CD1c-positive myeloid dendritic cell (primary cell): Measurements from ENCODE around the gene HLA-DMA.

ENCODE experiments used
- DNase-seq: peaks from one replicate; pipeline ENCODE4 v3.0.0-alpha.2; 2016; ENCODE audit errors: extremely low spot score

The HLA-DMA gene

GRCh38 chr6:32974541-32975308 is 21.8 kb upstream of the HLA-DMA start:
- DNase-seq: no peak

GRCh38 chr6:32974016-32974333 is 21.1 kb upstream of the HLA-DMA start:
- DNase-seq: peak; percentile 48

GRCh38 chr6:32973144-32974015 is 20.5 kb upstream of the HLA-DMA start:
- peak; percentile 59 for DNase-seq

GRCh38 chr6:32972353-32973143 is 19.7 kb upstream of the HLA-DMA start:
- DNase-seq: peak; percentile 54

- peak; percentile 100 for DNase-seq
Measured at GRCh38 chr6:32971581-32972352, 18.9 kb upstream of the HLA-DMA start.

- no peak for DNase-seq
Measured at GRCh38 chr6:32971242-32971580, 18.3 kb upstream of the HLA-DMA start.

GRCh38 chr6:32970413-32971241 is 17.7 kb upstream of the HLA-DMA start:
- peak; percentile 85 for DNase-seq

GRCh38 chr6:32969685-32970412 is 17.0 kb upstream of the HLA-DMA start:
- peak; percentile 79 for DNase-seq

GRCh38 chr6:32968867-32969684 is 16.2 kb upstream of the HLA-DMA start:
- peak; percentile 84 for DNase-seq

GRCh38 chr6:32968093-32968866 is 15.4 kb upstream of the HLA-DMA start, which contains the start of gene BRD2:
Gene BRD2 (plus strand): TSS chr6:32968594. CDS start chr6:32972899, 4,305 bp downstream.
- DNase-seq: peak; percentile 98

GRCh38 chr6:32967151-32968091 is 14.5 kb upstream of the HLA-DMA start:
- peak; percentile 63 for DNase-seq

GRCh38 chr6:32964776-32965175 is 11.9 kb upstream of the HLA-DMA start:
- no peak for DNase-seq

- DNase-seq: peak; percentile 53
Measured at GRCh38 chr6:32963866-32964265, 11.0 kb upstream of the HLA-DMA start.

GRCh38 chr6:32962213-32962826 is 9.4 kb upstream of the HLA-DMA start:
- no peak for DNase-seq

GRCh38 chr6:32960563-32960962 is 7.7 kb upstream of the HLA-DMA start:
- no peak for DNase-seq

- DNase-seq: no peak
Measured at GRCh38 chr6:32956176-32956575, 3.3 kb upstream of the HLA-DMA start.
